ENCODE results near the gene CNR1.

Gene CNR1

DNA sequence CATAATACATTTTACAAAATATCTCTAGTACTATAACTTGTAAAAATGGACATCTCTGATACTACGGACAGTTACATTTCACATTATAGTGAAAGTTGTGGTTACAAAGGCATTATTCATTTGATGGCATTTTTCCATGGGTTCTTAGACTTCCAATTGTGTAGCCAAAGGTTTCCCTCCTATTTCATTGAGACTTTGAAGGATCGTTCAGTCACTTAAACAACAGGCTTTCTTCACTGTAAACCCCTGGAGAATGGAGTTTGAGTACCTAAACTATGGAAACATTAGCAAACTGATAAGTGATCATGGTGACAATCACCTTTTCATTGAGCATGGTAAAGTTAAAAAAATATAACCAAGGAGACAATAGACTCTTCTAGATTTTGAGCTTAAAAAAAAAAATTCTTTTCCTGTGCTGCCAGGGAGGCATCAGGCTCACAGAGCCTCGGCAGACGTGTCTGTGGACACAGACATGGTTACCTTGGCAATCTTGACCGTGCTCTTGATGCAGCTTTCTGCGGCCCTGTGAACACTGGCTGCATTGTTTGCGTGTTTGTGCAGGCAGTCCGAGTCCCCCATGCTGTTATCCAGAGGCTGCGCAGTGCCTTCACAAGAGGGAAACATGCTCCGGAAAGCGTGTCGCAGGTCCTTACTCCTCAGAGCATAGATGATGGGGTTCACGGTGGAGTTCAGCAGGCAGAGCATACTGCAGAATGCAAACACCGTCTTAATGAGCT, 22.6 kb downstream of the CNR1 start:
- DNase-seq = no peak

DNA sequence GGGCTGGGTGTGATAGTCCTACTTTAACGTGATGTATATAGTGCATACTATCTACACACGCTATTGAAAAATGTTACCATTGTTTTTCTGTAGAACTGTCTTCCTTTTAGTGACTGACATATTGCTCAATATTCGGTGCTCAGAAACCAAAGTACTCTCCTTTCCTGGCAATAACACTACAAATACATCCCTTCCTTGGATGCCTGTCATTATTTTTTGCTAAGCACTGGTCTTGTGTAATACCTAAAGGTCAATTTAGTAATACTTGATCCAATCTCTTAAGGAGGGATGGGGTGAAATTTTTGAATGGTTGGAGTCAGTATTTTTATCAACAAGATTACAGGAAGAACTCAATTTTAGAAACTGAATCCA, 23.9 kb downstream of the CNR1 start:
- no peak for DNase-seq

DNA sequence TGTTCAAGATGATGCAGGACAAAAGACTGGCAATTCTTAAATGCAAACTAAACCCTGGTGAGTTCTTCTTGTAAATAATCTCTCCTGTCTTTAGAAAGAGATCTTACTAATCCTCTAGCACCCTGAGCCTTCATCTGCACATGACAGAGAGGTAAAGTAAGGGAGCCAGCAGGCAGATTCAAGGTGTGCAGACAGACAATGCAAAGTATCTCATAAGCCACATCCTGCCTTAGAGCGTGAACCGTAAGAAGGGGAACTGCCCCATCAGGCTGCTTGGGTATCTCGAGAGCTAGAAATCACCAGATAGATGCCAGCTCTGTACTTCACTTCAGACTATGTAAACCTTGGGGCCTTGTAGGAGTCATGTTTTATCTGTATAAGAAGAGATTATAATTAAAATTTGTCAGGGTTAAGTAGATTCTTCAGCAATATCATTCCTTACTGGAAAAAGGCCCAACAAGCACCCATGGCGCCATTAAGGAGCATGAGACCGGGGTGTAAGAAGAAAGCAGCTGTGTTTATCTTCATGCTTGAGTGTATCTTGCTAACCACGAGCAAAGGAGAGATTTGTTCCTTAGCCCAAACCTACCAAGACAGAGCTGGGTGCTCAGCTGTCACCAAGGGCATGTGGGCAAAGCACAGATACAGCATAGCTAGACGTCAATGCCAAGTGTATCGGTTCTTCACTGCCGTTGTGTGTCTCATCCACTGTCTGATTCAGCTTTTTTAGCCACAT, 24.4 kb downstream of the CNR1 start:
- no peak for DNase-seq

DNA sequence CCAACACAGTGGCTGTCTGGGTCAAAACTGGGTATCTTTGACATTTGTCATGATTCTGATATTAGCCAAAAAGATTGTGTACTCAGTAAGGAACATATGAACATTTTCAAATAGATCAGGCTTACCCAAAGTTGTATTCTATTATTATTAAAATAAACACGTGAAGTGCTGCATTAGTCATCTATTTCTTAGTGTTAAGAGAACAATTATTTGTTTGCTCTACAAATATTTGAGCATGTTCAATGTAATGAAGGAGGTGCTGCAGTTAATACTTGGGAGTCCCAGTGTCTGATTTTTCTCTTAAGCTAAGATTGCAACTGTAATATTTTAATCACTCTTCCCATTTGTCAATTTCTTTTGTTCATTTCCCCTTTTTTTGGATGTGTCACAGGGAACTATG, 28.2 kb downstream of the CNR1 start:
- DNase-seq = no peak

DNA sequence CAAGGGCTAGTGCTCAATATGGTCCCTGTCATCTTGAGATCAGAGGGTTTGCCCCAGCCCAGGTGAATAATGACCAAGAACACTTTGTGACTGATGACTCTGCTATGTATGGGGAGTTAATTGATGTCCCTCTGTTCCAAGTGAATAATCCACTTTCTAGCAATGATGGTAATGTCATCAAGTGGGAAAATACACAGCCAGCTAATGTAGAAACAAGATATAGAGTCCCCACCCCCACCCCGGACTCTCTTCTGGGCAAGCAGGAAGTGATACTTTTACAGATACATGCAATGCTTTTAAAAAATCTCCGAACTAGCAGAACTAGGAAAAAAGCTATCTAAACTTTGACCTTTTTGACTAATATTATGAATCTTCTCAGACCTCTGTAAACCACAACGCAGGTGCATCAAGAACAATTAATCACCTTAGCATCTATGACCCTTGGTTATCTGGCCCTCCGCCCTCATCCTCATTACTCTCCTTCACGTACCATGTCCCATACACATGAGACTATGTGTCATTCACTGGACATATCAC, 30.5 kb downstream of the CNR1 start:
- DNase-seq = no peak

DNA sequence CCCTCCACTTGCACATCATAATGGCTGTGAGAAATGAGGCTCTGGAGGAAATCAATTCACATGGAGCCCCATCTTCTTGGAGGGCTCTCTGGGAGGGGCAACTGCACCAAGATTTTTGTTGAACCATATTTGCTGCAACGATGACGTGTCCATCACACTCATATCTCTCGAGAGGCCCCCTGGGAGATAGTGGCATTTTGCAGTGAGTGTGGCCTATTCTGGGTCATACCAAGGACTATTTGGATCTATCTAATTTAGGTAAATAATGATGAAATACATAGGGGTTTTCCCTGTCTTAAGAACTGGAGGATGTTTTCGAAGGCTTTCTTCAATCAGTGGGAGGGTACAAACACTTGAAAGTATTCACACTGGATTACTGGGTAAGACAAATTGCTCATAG, 31.6 kb downstream of the CNR1 start:
- DNase-seq = no peak

DNA sequence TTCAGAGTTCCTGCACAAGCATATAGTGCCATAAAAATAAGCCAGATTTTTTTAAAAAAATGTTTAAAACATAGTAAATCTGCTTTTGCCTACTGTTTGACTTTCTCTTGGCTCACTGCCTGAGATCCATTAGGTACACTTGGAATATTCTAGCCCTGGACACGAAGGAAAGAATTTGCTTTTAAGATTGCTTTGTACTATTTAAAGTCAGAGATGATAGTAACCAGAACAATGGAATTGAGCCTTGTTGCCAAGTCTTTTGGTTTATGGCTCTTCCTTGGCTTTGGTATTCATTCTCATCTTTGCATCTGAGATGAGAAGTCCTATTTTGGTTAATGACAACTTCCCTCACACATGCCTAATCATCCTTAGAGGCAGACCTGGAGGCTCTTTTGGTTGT, 32.4 kb downstream of the CNR1 start:
- DNase-seq = no peak

DNA sequence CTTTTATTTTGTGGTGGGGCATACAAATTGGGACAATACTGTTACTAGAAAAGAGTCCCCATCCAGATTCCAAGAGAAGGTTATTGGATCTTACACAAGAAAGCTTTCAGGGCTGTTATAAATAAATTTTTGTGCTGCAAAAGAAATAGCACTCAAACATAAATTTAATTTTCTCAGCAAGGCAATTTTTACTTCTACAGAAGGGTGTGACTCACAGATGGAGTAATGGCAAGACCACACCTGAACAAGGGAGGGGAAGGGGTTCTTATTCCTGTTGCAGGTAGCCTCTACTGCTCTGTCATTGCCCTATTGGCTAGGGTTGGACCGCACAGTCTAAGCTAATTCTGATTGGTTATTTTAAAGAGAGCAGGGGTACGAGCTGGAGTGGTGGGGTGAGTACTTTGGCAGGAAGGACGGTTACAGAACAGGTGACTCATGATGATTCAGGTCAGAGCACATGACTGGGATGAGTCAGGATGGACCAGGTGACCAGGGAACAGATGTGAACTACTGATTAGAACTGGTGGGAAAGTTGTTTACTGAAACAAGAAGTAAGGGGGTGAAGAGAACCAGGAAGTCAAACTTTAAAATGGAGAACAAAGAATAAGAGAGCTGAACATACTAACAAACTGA, 41.1 kb downstream of the CNR1 start:
- DNase-seq = no peak

DNA sequence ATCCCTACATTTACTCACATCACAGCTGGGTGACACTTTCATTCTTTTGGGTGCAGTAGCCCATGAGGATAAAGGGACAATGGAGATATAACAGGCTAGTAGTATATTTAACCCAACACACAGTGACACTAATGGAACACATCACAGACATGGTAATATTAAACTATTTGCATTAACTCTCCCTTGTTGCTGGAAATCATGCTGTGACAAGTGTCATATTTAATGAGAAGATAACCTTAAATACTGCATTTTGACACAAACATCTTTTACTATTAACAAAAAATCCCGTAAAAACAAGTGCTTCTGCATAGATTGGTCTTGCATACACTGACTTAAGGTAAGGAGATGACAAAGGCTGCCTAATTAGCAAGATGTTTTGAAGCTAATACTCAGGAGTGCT, 45.5 kb downstream of the CNR1 start:
- no peak for DNase-seq

DNA sequence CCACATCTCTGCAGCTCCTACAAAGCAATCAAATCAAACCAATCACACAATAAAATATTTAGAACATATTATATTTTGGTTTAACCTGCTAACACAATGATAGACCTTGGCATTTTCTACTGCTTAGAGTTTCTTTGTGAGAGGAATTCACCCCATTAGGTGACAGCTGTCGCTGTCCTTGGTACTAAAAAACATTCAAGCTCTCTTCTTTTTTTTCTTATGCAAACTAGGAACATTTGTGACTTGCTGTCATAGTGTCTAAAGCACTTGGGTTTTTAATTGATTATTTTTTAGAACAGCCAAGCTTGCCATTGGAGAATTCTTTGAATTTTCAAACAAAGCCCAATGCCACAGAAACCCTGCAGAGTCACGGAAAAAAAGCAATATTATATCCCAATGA, 46.4 kb downstream of the CNR1 start:
- no peak for DNase-seq

DNA sequence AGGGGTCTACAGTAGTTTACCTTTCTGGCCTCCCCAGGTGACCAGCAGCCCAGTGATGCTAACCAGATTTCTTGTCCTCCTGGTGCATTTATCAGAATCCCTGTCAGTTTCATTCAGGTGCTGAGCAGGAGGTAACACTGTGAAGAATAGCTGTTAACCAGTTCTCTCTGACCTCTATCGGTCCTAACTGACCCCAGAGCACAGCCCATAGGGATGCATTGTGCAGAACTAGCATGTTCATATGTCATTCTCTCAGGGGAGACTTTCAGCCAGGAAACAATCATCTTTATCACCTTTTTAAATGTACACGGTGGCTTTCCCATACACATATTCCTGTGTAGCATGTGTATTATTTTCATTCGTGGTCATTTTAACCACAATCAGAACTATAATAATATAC, 49.9 kb downstream of the CNR1 start:
- DNase-seq = no peak

DNA sequence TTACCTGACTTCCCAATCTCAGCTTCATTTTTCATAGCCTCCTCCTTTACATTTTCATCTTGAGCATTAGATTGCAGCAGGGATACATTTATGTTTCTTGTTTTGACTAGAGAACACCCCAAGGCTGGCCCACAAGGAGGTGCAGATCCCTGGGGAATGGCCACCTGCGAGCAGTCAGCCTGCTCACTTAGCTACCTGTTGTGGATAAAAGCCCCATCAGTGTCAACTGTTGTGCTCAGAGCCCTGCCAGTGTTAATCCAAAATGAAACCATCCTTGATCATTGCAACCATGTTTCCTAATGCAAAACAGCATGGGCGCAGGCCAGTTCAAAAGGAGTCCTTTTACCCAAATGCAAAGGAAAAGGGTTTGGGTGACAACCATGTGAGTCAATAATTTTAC, 50.8 kb downstream of the CNR1 start:
- DNase-seq = no peak

DNA sequence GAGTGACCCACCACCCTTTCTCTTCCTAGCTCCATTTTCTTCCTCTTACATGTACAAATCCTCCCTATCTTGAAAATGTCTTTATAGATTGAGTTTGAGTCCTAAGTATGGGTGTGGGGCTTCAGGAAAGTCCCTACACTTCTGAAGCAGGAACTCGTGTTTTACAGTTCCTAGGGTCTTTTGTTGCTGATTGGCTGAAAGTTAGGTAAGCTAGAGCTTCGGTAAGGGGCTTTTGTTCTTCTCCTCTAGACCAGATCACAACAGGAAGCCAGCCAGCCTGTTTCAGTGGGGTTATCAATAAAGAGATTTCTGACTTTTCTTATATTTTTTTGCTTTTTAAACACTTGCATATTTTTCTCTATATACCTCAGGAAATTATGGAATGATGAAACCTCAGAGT, 51.3 kb downstream of the CNR1 start:
- DNase-seq = no peak

DNA sequence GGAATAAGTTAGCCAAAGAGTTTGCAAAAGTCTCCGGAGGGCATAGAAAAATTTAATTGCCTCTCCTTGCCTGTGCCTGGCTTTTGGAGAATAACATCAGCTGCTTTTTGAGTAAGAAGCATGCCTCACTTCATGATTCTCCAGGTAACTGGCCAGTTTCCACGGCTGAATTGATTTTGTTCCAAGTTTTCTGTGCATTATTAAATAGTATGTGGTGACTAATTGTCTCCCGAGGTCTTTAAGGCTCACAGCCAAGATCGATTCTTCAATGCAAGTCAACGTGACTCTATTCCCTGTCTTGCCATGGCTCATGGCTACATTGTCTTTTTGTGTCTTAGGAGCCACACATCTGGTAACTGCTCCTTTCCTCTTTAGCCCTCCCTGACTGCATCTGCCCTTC, 54.2 kb downstream of the CNR1 start:
- no peak for DNase-seq

DNA sequence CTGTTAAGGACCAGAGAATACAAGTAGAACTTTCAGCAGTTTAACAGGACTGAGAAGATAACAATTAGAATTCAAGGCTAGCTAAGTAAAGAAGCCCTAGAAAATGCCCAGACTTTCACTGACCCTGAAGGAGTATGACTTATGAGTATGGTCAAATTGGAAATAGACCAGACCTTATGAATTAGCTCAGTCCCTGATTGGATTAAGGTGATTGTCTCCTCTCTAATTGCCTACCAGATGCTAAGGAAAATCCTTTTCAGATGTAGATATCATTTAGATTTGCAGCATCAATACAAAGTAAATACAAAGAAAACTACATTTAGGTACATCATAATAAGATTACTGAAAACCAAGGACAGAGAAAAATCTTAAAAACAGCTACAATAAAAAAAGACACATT, 58.9 kb downstream of the CNR1 start:
- DNase-seq = no peak

DNA sequence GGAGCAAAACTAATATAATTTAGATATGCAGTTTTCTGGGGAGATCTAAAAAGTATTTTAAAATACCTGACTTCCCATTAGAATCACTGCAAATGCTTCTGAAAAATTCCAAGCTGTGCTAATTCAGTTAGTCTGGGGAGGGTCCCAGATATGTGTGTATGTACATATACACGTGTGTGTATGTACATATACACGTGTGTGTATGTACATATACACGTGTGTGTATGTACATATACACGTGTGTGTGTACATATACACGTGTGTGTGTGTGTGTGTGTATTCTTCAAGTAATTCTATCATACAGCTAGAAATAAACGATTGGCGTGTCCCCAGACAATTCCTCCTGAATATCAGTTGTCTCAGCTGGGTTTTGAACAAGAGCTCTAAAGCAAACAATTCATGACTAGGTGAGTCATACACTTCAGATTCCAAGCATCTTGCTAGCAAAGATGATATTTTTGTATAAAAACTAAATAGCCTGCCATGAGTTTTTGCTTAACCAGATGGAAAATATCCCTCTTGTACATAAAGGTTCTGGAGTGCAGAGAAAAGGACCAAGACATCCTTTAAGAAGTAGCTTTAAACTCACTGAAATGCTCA, 60.3 kb downstream of the CNR1 start:
- no peak for DNase-seq

Measured in T1000 (cell line).